Smooth muscle cell of the brain vasculature (primary cell): ENCODE results near the gene SMPX.
A peak's percentile ranks its signal among the peaks of the same experiment; 100 is the strongest.

Experiments
- DNase-seq: peaks from one replicate; pipeline ENCODE4 v3.0.0-alpha.2; 2012; ENCODE audit warnings: low read depth, low spot score

SMPX gene

DNA sequence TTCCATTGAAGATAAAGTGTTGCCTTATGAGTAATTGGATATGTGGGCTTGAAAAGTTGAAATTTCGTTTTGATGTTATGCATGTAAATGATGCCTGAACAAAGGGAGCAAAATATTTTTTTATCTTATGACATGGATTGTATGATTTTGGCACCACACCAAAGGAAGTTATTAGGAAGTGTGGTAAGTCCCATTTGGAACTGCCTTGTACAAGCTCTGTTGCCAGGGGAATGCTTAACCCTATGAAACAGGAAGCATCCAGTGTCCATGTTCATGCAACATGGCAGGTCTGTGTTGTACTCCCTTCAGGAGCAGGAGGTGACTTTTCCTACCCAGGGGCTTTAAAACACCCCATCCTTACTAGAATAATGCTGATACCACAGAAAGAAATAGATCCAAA is 13.2 kb downstream of the SMPX start:
- no peak for DNase-seq

DNA sequence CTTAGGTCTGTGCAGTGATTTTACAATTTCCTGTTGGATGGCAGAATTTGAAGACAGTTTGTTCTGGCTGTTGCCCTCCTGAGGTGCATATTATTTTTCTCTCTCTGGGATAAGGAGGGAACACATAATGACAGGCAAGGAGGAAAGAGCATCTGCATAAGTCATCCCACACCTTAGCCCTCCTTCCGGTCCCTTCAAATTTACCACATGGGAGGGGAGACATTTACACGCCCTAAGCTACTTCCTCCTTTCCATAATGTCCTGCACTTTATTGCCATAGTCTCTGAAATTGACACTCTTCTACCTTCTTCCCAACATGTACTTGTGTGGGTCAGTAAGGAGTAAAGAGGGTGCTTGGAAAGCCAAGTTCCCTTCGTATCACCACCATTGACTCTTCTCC is 13.9 kb downstream of the SMPX start:
- DNase-seq = no peak

DNA sequence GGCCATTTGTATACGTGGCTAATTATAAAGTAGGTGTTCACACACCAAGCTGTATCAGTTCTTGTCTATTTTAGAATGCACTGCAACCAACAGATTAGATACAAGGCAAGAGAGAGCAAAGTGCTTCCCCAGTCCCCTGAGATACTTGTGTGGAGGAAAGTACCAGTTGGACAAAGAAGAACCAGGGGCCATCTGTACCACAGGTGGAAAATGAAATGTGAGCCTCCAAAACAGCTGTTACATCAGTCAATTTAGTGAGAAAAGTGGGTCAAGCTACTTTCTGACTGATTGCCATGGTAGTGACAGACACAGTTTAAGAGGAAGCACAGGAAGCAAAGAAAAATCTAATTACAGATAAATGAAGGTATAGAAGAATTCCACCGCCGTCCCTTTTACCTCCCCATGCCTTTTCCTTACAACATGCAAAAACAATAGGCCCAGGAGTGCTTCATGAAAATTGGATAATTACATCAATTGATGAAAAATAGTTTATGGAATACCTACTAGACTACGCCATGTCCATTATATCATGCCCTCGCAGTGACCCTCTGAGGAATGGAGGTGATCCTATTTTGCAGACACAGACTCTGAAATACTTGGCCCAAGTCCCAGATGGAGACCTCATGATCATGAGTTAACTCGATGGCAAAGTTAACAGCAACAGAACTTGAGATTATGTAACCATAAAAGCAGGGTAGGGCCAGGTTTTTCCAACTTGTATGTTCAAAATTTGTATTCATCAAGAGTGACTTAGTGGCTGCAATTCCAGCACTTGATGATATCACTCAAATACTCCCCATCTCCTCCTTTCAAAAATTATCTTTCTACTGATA is 15.8 kb downstream of the SMPX start:
- no peak for DNase-seq

DNA sequence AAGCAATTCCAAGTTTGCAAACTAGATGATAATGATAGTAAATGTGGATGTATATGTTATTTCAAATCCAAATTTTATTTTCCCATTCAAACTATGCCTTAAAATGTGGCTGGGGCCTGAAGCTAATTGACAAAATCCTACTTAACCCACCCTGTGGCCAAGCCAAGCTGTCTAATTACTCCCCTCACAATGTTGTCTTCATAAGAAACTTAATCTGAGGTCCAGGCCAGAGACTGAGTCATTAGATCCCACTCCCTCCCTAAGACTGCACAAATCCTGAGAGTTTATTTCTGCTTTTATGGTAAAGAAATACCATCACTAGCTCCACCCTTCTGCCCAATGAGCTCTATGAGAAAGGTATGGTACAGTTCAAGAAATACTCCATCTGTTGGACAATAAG is 16.6 kb downstream of the SMPX start:
- no peak for DNase-seq

DNA sequence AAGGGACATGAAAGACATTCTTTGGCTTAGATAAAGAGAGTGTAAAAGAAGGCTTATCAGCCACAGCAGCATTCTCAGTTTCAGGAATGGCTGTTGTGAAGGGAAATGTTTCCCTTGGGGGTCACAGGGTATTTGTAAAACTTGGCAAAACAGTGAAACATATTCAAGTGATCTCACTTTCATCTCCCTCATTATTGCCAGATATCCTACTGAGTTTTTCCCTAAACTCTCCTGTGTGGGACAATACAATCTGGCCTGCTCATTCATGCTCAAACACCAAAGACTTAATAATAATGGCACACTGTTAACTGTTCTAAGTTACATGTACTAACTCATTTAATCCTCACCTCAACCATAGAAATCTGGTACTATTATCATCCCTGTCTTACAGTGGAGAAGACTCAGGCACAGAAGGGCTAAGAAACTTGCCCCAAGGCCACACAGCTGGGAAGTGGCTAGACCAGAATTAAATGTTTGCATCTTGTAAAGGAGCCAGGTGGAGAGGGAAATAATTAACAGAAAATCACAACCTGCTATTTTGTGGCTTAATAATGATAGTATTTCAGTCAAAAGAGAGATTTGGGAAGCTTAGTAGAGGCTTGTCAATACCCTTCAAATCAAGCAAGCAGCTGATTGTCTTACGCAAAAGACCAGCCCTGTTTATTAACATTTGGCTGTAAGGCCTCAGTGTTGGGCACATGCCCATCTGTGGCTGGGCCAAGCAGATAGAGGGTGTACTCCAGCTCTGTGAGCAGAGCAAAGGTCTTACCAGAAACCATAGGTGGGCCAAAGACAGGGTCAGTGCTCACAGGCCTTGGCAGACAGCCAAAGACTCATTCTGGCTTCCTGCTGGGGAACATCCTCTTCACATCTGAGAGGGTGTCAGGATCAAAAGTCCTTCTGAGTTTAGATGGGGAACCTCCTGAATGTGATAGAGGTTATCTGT is 17.3 kb downstream of the SMPX start:
- DNase-seq = peak; percentile 46

DNA sequence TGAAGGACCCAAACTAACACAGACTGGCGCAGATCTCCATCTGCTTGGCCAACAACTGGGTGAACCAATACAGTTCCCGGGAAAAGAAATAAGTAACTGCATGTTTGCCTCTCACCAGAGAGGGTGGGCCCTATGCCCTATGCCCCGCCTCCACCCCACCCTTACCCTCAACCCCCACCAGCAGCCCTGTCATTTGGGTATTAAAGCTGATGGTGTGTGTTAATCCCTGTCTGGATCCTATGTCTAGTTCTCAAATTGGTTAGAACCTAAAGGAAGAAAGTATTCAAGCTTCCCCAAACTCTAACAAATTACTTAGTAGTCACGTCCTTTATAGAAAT is 19.0 kb downstream of the SMPX start:
- DNase-seq = no peak

DNA sequence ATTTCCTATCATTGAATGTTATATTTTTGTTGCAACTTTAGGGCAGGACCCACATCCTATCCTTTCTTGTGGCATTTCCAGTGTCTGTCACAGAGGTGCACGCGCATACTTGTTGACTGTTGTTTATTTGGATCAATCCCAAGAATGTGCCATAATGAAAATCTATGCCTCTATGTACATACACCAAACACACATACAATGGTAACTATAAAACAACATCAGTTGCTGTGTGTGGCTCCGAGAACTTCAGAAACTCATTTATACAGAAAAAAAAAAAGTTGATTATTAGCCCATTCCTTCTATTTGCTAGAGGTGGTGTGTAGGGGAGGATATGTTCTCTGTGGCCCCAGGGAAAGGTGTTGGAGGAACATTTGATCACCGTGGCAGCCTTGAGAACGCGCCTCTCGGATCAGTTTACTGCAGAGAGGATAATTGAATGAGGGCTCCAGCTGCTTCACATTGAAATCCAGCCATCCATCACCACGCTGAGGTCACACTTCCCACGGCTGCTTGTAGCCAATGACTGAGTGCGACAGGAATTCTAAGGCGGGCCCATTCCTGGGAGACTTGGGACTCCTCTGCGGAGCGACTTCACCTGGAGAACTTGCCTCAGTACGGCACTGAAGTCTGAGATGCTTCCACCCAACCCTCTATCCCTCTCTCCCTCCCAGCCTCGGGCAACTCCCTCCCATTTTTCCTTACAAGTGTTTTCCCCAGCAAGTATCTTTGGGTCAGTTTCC is 19.5 kb downstream of the SMPX start:
- no peak for DNase-seq

DNA sequence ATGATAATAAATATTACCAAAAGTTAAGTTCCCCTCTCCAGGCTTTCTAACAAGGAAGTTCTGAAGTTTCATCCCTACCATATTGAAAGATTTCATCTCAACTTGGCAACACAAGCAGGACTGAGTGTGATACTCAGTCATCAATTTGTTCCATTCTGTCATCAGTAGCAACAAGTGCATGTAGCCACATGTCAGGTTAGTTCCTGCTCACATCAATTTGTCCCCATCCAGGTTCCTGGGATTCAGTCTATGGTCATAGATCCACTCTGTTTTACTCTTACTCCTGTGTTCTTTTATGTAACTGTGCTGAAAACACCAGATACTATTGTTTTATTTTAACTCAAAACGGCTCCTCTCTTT is 22.2 kb downstream of the SMPX start:
- no peak for DNase-seq

DNA sequence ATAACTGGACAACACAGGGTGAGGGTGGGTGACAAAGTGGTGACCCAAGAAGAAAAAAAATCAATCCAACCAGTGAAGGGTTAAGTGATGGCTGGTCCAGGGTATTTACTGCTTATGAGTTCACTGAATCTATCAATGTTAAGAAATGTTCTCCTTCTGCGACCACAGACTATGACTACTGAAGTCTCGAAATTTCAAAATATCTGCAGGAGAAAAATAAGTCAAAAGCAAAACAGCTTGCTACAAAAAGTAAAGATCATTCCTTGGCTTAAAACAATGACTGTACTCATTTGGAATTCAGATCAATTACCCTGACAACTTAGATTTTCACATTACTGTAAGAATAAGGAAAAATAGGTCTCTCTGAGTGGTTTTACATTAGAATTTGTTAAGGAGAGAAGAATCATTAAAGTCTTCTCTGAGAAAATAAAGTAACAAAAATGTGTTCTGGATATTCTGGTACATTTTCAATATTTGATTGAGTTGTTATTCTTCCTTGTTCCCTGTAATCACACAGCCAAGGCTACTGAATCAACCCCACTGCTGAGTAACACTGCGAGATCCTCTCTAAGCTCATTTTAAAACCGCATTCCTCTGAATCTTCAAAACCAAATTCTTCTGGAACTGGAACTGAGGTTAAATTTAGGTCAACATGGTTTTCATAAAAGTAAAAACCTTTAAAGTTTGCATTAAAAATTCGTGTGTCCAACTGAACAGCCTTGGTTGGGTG is 22.7 kb downstream of the SMPX start:
- no peak for DNase-seq

DNA sequence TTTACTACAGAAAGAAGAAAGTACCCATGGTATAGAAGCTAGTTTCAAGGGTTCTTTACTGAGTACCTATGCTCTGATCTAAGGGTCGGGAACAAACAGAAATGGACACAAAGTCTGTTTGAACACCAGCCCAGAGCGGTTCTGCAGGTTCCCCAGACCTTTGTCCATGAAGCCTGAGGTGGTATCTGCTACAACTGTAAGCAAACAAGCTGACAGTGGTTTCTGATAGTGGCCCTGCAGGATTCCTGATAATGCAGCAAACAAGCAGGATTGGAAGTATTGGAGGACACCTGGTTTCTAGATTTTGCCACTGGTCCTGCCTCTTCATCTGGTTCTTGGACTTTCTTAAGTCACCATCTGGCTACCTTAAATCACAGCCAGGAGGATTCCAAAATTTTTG is 23.7 kb downstream of the SMPX start:
- DNase-seq = no peak

DNA sequence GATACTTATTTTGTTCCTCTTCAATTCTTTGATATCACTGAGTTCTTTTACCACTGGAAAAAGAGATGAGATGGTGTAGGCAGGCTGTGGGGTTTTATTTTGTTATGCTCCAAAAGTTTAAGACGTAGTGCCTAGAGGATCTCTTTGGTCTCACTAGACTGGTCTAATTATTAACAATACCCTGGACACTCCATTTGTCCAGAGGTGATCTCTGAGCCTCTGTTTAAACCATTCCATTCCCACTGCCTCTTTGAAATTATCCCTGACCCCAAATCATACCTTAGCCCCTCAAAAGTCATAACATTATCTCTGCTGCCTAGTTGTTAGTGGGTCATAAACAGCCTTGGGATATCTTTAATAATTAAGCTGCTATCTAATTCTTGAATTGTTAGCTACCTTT is 24.2 kb downstream of the SMPX start:
- DNase-seq = no peak

DNA sequence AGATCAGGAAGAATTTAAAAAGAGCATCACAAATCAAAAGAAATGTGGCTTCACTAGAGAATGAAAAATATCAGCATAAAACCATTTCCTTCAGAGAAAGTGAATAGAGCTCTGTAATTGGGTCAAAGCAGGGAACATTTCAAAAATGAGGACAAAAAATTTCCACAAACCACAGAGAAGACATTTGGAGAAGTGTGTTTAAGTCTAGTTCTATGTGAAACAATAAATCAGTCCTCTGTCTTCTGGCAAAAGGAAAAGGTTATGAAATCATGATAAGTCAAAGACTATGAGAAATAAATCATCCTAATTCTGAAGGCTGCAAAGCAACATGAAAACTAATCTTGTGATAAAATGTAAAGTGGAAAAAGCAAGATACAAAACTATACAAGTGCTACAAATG is 27.9 kb downstream of the SMPX start:
- DNase-seq = no peak

DNA sequence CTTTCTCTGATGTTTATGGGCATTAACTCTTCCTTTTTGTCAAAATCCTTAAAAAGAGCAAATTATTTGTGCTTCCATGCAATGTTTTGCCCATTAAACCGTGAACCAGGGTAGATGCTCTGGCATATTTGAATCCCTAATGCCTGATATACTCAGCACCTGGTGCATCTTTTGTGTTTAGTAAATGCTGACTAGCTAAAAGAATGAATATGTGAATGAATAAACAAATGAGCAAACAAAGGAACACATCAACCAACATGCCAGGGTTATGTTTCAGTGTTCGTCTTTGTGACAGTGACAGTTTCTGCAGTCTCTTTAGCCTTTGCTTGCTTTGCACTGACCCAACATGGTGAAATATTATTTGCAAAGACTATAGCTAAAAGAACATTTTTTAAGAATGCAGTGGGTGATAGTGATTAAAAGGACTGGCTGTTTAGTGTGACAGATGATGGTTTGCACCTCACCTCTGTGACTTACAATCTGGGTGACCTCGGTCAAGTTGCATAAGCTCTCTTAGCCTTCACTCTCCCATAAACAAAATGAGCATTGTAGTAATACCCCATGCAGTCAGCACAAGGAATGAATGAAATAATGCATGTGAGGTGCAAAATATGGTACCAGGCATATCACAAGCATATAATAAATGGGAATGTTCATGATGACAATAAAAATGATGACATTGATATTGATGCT is 29.5 kb downstream of the SMPX start:
- no peak for DNase-seq

DNA sequence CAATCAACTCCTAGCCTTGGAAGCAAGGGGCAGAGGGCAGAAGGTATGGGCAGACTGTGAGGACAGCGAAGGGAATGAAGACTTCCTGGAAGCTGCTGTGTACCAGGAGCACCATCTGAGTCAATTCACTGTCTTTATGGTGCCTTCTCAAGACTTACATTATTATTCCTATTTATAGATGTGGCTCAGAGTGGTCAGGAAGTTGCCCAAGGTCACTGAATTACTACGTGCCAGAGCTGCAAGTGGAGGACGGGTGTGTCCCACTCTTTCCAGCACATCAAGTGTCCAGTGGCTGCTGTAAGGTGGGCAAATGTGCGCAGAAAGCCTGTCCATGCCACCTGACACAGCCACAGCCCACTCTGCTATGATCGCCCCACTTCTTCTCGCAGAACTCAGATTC is 32.0 kb downstream of the SMPX start:
- DNase-seq = no peak

DNA sequence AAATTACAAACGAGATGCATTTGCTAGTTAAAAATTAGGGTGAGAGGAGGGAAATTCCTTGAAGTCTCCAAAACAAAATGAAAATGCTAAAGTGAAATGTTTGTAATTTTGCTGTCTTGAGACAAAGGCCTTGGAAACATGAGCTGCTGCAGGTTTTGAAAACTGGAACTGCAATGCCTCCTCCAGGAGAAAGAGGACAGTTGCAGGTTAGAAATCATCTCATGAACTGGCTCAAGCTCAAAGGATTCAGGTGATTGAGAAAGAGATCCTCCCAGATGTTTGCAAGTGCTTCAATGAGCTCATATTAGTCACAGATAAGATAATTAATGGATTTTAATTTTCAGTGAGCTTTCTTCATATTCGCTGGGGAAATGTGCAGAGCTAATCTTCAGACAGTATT is 32.4 kb downstream of the SMPX start:
- no peak for DNase-seq

DNA sequence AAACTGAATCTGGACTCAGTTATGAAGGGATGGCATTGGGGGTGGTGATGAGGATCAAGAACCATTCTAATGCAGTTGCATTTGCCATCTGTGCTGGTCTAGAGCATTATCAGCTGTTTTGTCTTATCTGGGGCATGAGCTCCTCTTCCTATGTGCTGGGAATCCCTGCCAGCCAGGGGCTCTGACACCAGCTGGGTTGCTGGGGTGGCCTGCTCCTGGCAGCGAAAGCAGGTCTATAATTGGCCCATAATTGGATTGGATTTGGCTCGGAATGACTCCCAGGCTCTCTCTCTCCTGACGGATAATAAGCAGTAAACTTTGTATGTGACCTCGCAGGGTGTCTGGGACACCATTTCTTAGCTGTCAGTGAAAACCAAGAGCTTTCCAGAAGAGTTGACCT is 34.1 kb downstream of the SMPX start:
- no peak for DNase-seq

DNA sequence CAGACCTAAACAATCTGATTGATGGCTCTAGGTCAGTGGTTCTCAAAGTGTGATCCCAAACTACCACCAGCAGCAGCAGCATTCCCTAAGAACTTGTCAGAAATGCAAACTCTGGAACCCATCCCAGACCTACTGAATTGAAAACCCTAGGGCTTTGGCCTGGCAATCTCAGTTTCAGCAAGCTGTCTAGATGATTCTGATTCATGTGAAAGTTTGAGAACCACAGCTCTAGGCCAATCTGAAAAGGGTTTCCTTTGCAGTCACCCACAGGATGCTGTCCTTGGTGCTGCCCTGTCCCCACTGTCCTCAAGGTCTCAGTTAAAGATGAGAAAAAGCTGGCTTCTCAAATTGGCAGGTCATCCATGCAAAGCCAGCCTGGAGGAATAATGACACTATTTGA is 34.8 kb downstream of the SMPX start:
- no peak for DNase-seq

DNA sequence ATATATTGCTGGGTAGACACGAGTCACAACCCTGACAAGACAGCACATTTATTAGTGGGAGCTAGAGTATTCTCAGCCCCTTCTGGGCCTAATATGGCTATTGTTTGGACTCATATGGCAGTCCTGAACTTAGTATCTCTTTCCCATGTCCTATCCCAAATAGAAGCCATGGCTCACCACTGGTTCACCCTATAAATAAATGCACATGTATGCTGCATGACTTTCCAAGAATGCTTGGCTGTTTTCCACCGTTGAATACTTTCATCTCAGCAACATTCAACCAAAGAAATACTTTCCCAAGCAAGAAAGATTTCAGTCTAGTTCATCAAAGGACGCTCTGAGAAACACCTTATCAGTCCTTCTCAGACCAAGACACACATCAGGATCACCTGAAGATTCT is 36.7 kb downstream of the SMPX start:
- no peak for DNase-seq

DNA sequence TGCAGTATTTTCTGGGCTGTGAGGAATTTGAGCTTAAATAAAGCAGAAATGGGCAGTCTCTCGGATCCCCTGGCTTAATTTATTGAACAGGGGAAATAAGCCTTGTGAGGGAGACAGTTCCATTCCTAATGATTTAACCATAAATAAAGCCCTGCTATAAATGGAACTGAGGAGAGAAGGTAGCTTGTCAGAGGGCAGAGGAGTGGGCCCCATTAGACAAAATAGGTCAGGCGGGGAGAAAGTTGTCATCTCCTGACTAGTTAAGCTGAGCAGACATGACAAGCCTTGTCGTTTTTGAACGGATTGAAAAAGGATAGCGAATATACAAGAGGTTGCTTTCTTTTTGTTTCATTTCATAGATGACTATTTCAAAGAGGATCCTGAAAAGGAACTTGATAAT is 39.3 kb downstream of the SMPX start:
- DNase-seq = no peak

DNA sequence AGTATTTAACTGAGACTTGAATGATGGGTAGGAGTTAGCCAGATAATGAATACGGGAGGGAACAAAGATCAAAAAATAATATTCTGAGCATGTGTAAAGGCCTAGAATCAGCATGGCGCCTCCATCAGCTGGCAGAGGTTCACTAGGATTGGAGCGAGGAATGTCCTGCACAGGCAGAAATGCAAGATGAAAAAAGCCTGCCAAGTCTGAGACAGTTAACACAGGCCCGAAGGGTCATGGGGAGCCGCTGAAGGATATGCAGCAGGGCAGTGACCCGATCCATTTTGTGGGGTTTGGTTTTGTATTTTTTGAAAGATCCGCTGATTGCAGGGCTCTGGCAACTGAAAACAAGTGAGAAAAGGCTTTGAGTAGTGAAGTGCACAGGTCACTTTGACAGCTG is 40.1 kb downstream of the SMPX start:
- DNase-seq = no peak

DNA sequence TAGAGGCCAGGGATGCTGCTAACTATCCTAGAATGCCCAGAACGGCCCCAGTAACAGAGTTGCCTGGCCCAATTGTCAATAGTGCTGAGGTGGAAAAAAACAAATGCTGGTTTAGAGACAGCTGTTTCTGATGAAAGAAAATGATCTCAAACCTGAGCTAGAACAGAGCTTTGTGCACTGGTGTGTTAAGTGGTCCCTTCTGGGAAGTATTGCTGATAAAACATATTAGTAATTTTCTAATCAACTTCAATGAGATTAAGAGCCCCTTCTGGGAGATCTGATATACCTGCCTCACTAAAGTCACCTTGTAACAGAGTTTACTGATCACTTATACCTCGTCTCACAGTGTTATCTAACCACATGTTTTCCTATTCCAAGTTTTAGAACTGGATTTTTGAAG is 42.1 kb downstream of the SMPX start:
- DNase-seq = no peak
